Activated CD8-positive, alpha-beta T cell treated with anti-CD3 and anti-CD28 coated beads for 36 hours (primary cell): ENCODE measurements around the gene C1QC. TPM values are rescaled to one million over a fixed set of nuclear protein-coding genes. Genes with fewer than 3 reads are reported as not detected.

Experiments used
- ATAC-seq: fragments of 200-7000 bp; cut with Tn5 transposase; one replicate; pipeline ENCODE4 v1.10.0; 2021; ENCODE audit warnings: mild to moderate bottlenecking, moderate library complexity
- CTCF ChIA-PET: fragments of 350-600 bp; sonication (Branson Sonifier 250); formaldehyde crosslinking; loops from one replicate; lab custom pipeline; 2021; ENCODE audit warnings: antibody characterized with exemption; lab: Charles Lee
- POLR2A ChIA-PET: fragments of 350-600 bp; sonication (Branson Sonifier 250); formaldehyde crosslinking; loops from one replicate; lab custom pipeline; 2021; ENCODE audit warnings: antibody characterized with exemption; lab: Charles Lee
- DNase-seq: peaks from one replicate; pipeline ENCODE4 v3.0.0-alpha.2; 2020
- H3K27ac Mint-ChIP-seq: one replicate; pipeline ENCODE4 v1.8.0; 2021; ENCODE audit warnings: mild to moderate bottlenecking, mixed read lengths
- H3K27me3 Mint-ChIP-seq: one replicate; pipeline ENCODE4 v1.8.0; 2021; ENCODE audit warnings: mixed read lengths
- H3K36me3 Mint-ChIP-seq: one replicate; pipeline ENCODE4 v1.8.0; 2021; ENCODE audit warnings: low read depth, mixed read lengths
- H3K4me1 Mint-ChIP-seq: one replicate; pipeline ENCODE4 v1.8.0; 2021; ENCODE audit warnings: low read depth, mixed read lengths
- H3K4me3 Mint-ChIP-seq: one replicate; pipeline ENCODE4 v1.8.0; 2021; ENCODE audit warnings: mild to moderate bottlenecking, moderate library complexity, mixed read lengths
- H3K9me3 Mint-ChIP-seq: one replicate; pipeline ENCODE4 v1.8.0; 2021; ENCODE audit warnings: mixed read lengths
- CTCF ChIP-seq: fragments of 200-600 bp; IDR thresholded peaks from one replicate; pipeline ENCODE4 v1.8.0; 2022; ENCODE audit warnings: antibody characterized with exemption, mild to moderate bottlenecking
- intact Hi-C: fragments of 100-400 bp; cut with micrococcal nuclease; formaldehyde crosslinking; loops from one replicate; pipeline ENCODE4 v1.10.0; 2022
- total RNA-seq, 2 experiments: library from RNA; stranded (reverse); gene quantifications; one replicate each; pipeline ENCODE4 v1.2.3, GENCODE V29; 2021

The C1QC gene
- total RNA-seq, 2 experiments from 2014 or later: not detected

- TF ChIP-seq CTCF: peak; percentile 83
- H3K9me3 Mint-ChIP-seq: no peaks in the 10 kb centered on the region
- no peaks in the 10 kb centered on the region for H3K4me1 Mint-ChIP-seq
- POLR2A ChIA-PET: no interaction called here
- intact Hi-C loops: loop anchor here (5.0 kb wide), 1 partner anchor 220 kb away; no protein-coding TSS in a partner anchor
- peaks cover 9% of the 10 kb centered on the region for H3K27me3 Mint-ChIP-seq
- CTCF ChIA-PET: interaction anchor here (0.6 to 2.4 kb wide), 10 partner anchors 9 to 532 kb away, joined by 3 to 16 read pairs (median 3); no protein-coding TSS in a partner anchor
- DNase-seq: peak; percentile 73
- H3K4me3 Mint-ChIP-seq: no peak overlapping the region
- ATAC-seq: peak; percentile 83
- H3K27ac Mint-ChIP-seq: no peak overlapping the region
- H3K36me3 Mint-ChIP-seq: no peaks in the 10 kb centered on the region
Observed at GRCh38 chr1:22641906-22642636, 1.4 kb upstream of the C1QC start.

- no peak overlapping the region for H3K4me3 Mint-ChIP-seq
- DNase-seq: no peak
- TF ChIP-seq CTCF: no peak
- intact Hi-C loops: loop anchor here (5.0 kb wide), 1 partner anchor 222 kb away; no protein-coding TSS in a partner anchor
- no peaks in the 10 kb centered on the region for H3K4me1 Mint-ChIP-seq
- ChIA-PET POLR2A (no interaction called here), CTCF (no interaction called here)
- H3K27ac Mint-ChIP-seq: no peak overlapping the region
- H3K36me3 Mint-ChIP-seq: no peaks in the 10 kb centered on the region
- no peaks in the 10 kb centered on the region for H3K9me3 Mint-ChIP-seq
- peaks cover 6% of the 10 kb centered on the region for H3K27me3 Mint-ChIP-seq
- ATAC-seq: no peak
Observed at GRCh38 chr1:22643928-22644327, 495 bp downstream of the C1QC start.

GRCh38 chr1:22645931-22646330, 2.5 kb downstream of the C1QC start:
- Mint-ChIP-seq H3K9me3 (no peaks in the 10 kb centered on the region), H3K27me3 (peaks cover 6% of the 10 kb centered on the region), H3K27ac (no peak overlapping the region), H3K4me1 (no peaks in the 10 kb centered on the region), H3K4me3 (no peak overlapping the region), H3K36me3 (no peaks in the 10 kb centered on the region)
- no peak for TF ChIP-seq CTCF
- ChIA-PET CTCF (no interaction called here), POLR2A (no interaction called here)
- no peak for DNase-seq
- intact Hi-C loops: no loop called here
- no peak for ATAC-seq

- ChIA-PET POLR2A (no interaction called here), CTCF (no interaction called here)
- no peak for ATAC-seq
- H3K4me1 Mint-ChIP-seq: no peaks in the 10 kb centered on the region
- H3K4me3 Mint-ChIP-seq: no peak overlapping the region
- TF ChIP-seq CTCF: no peak
- H3K36me3 Mint-ChIP-seq: no peaks in the 10 kb centered on the region
- intact Hi-C loops: no loop called here
- no peaks in the 10 kb centered on the region for H3K9me3 Mint-ChIP-seq
- no peak overlapping the region for H3K27ac Mint-ChIP-seq
- peaks cover 3% of the 10 kb centered on the region for H3K27me3 Mint-ChIP-seq
- no peak for DNase-seq
Observed at GRCh38 chr1:22646384-22646783, 3.0 kb downstream of the C1QC start.

GRCh38 chr1:22650089-22650693, 6.8 kb downstream of the C1QC start:
- no peaks in the 10 kb centered on the region for H3K4me1 Mint-ChIP-seq
- ChIA-PET CTCF (no interaction called here), POLR2A (no interaction called here)
- DNase-seq (no peak), ATAC-seq (no peak)
- TF ChIP-seq CTCF: no peak
- H3K27me3 Mint-ChIP-seq: no peaks in the 10 kb centered on the region
- H3K27ac Mint-ChIP-seq: no peak overlapping the region
- H3K36me3 Mint-ChIP-seq: no peaks in the 10 kb centered on the region
- H3K9me3 Mint-ChIP-seq: no peaks in the 10 kb centered on the region
- intact Hi-C loops: no loop called here
- H3K4me3 Mint-ChIP-seq: no peak overlapping the region
